GM19043 (cell line): ENCODE measurements around the gene NFIB.

Experiments used
- ATAC-seq: cut with Tn5 transposase; IDR thresholded peaks from one replicate; pipeline ENCODE4 v1.9.1; 2021; ENCODE audit warnings: low read depth; ENCODE audit not compliant: unreplicated experiment

The NFIB gene

GRCh38 chr9:14281876-14282275 is 32.1 kb downstream of the NFIB start:
- ATAC-seq = no peak

- ATAC-seq = no peak
These were observed 32.7 kb downstream of the NFIB start for GRCh38 chr9:14281136-14281795.

- ATAC-seq = no peak
These were observed 34.3 kb downstream of the NFIB start for GRCh38 chr9:14279671-14280070.

GRCh38 chr9:14278291-14278721 is 35.6 kb downstream of the NFIB start:
- no peak for ATAC-seq

- no peak for ATAC-seq
These were observed 36.2 kb downstream of the NFIB start for GRCh38 chr9:14277761-14278160.

DNA sequence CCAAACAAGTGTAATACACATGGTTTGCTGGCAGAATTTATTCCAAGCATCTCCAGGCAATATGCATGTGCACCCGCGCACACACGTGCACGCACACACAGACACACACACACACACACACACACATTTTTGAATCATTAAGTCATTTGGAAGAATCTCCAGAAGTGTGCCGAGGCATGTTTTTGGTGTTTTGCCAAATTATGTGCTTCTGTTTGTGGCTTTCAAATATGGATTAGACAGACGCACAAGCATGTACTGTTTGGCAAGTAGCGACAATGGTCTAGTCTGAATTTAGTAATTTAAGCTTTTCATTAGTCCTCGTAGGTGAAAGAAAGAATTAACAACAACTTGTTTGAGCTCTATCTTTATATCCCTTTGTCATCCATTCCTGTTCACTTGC is 36.7 kb downstream of the NFIB start:
- no peak for ATAC-seq

DNA sequence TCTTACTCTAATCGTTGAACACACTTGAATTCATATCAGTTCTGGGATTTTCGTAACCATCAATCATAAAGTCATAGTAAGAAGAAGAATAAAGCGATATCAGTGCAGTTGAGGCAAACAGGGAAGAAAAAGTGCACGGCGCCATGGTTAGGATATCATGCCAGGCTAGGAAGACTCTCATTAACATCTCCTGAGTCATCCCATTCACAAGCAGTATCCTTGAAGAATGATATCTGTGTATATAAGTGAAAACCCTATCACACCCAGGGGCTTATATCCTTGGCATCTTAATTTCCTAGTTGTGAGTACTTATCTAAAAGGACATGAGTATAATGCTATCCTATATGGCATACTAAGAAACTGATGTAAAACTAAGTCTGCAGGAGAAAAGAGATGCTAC is 38.6 kb downstream of the NFIB start:
- no peak for ATAC-seq

- no peak for ATAC-seq
These were observed 40.2 kb downstream of the NFIB start for GRCh38 chr9:14273696-14274121.

GRCh38 chr9:14272927-14273528 is 40.9 kb downstream of the NFIB start:
- ATAC-seq = no peak

DNA sequence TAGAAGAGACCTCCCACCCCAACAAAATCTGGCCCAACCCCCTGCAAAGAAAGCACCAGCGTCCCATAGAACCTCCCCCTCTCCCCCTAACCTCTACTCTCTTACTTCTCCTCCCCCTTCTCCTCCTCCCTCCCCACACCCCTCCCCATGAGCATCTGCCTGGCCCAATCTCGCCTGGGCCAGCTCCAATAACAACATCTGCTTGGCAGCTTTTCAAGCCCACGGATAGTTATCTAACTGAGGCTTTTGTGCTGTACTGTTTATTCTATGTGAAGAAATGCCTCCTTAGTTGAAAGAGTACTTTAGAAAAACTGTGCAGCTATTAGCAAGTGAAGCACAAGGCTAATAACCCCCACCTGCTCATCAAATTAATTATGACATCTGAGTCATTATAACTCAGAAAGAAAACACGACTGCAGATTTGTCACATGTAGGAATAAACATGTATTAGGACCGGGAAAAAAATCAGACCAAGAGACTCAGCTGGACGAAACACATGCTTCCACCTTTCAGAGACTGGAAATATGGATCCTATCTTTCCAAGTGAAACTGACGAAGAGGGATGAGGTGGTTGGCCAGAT is 42.8 kb downstream of the NFIB start:
- no peak for ATAC-seq

DNA sequence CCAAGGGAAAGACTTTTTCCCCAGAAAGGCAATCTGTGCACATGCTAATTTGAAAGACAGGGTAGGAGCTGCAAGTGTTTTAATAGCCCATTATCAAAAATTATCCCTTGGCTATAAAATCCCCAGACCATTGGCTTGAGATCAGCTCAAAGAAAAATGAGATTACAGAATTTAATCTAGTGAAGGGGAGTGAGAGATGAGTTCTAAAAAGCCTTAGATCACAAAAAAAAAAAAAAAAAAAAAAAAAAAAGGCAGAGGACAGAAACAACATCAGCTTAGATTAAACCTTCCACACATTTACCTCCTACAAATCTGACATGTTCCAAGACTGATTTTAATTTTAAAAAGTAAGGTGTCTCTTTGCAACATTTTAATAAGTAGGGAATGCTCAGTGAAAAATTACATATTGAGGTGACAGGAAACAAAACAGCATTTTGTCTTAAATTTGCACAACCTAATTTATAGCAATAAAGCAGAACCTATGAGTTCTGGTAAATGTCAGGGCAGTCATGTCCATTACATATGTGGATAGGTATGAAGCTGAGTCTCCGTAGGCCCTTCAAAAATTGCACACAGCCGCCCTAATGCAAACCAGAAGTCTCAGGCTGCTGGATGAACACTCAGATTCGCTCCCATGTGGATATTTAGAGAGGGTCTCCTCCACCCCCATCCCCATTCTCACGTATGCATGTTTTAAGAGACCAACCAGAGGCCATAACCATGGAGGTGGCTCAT is 43.4 kb downstream of the NFIB start:
- no peak for ATAC-seq

DNA sequence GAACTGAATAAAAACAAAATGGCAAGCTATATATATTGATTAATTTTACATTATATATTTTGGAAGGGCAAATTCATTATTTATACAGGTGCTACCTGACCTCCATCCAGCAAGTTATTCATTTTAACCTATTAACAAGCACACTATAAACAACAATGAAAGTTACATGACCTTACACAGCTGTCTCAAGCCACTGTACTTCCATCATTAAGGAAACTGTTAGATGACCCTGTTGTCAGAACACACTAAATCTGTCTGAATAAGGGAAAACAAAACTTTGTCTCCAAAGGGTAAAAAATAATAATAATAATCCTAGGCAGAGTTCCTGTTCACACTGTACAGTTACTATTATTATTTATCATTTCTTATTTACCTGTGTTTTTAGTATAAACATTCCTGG is 44.0 kb downstream of the NFIB start:
- ATAC-seq = no peak

GRCh38 chr9:14263707-14264483 is 50.0 kb downstream of the NFIB start:
- no peak for ATAC-seq

GRCh38 chr9:14262827-14263226 is 51.1 kb downstream of the NFIB start:
- no peak for ATAC-seq

- ATAC-seq = no peak
These were observed 52.3 kb downstream of the NFIB start for GRCh38 chr9:14261616-14262015.

- no peak for ATAC-seq
These were observed 53.8 kb downstream of the NFIB start for GRCh38 chr9:14260101-14260500.

GRCh38 chr9:14258660-14259239 is 55.2 kb downstream of the NFIB start:
- ATAC-seq = no peak

GRCh38 chr9:14258156-14258555 is 55.8 kb downstream of the NFIB start:
- ATAC-seq = no peak

DNA sequence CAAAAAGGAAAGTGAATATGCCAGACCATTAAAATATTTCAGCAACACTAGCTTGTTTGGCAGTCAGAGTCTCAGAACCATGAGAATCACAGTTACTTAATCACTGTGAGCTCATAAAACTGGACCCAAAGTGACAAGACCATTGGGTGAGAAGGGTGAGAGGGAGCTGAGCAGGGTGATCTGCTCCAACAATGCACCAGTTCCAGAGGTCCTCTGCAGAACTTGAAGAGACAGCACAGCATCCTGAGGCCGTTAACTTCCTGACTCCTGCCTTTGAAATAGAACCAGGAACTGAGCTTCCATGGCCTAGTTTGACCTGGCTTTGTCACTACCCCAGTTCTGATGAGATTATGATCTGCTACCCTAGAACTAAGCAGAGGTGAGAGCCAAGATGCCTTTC is 57.4 kb downstream of the NFIB start:
- ATAC-seq = no peak
